Measurements from ENCODE around the gene JAM3. TPM values are rescaled to one million over a fixed set of nuclear protein-coding genes. Genes with fewer than 3 reads are reported as not detected.

The JAM3 gene
- total RNA-seq, 1 donor: 57.5 TPM

DNA sequence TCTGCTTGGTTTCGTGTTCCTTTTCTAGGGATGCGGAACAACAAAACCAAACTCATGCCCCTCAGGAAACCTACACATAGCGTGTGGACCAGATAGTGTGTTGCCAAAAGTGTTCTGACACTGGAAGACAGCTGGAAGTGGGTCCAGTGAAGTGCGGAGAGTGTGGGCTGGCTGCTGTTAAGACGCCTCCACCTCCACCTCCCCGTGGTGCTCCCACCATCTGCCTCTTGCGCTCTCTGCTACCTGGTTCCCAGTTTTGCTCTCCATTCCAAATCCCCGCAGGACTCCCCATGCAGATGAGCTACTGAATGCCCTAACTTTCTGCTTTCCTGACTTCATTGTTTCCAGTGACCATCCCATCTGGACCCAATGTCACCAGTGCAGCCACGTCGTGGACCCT is 103.1 kb downstream of the JAM3 start:
- TF ChIP-seq, protein P1, sequence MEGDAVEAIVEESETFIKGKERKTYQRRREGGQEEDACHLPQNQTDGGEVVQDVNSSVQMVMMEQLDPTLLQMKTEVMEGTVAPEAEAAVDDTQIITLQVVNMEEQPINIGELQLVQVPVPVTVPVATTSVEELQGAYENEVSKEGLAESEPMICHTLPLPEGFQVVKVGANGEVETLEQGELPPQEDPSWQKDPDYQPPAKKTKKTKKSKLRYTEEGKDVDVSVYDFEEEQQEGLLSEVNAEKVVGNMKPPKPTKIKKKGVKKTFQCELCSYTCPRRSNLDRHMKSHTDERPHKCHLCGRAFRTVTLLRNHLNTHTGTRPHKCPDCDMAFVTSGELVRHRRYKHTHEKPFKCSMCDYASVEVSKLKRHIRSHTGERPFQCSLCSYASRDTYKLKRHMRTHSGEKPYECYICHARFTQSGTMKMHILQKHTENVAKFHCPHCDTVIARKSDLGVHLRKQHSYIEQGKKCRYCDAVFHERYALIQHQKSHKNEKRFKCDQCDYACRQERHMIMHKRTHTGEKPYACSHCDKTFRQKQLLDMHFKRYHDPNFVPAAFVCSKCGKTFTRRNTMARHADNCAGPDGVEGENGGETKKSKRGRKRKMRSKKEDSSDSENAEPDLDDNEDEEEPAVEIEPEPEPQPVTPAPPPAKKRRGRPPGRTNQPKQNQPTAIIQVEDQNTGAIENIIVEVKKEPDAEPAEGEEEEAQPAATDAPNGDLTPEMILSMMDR (IDR thresholded peaks at IDR 0.05; ENCODE audit: extremely low read depth, low read depth, low read length): no peak
- DNase-seq (ENCODE audit: insufficient read length, low spot score, missing footprints): no peak
- Histone ChIP-seq H3K27ac (ENCODE audit: low read depth, low read length) (no peak overlapping the region), H3K36me3 (ENCODE audit: insufficient read depth, low read length) (peaks cover 26% of the 10 kb centered on the region), H3K9me3 (ENCODE audit: low read depth, low read length) (no peaks in the 10 kb centered on the region), H2AFZ (ENCODE audit: low read length) (no peak overlapping the region), H3K4me2 (ENCODE audit: insufficient read depth, low read length) (no peak overlapping the region), H3K4me3 (ENCODE audit: insufficient read depth, low read length) (no peak overlapping the region), H3K79me2 (ENCODE audit: insufficient read depth, low read length) (no peaks in the 10 kb centered on the region), H4K20me1 (ENCODE audit: insufficient read depth, low read length) (no peaks in the 10 kb centered on the region), H3K27me3 (ENCODE audit: insufficient read depth, low read length) (no peaks in the 10 kb centered on the region), H3K4me1 (ENCODE audit: insufficient read depth, low read length) (no peaks in the 10 kb centered on the region)

DNA sequence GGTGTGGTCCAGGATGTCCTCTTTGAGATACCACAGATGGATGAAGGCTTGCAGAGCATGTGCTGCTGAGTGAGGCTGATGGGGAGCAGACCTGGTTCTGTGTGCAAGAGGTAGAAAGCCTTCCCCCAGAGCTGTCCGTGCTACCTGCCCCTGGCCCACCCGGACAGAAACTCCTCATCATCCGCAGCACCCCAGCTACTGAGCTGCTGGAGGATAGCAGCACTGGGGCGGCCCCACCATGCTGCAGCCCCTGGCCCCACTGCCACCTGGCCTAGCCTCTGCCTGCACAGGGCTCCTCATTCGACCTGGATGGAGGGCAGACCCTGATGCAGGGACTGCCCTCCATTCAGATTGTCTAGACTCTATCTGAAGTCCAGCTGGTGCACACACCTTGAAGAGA is 104.4 kb downstream of the JAM3 start:
- Histone ChIP-seq H3K27me3 (ENCODE audit: insufficient read depth, low read length) (no peaks in the 10 kb centered on the region), H3K27ac (ENCODE audit: low read depth, low read length) (no peak overlapping the region), H3K36me3 (ENCODE audit: insufficient read depth, low read length) (peaks cover 33% of the 10 kb centered on the region), H3K9me3 (ENCODE audit: low read depth, low read length) (no peaks in the 10 kb centered on the region), H4K20me1 (ENCODE audit: insufficient read depth, low read length) (no peaks in the 10 kb centered on the region), H2AFZ (ENCODE audit: low read length) (no peak overlapping the region), H3K4me1 (ENCODE audit: insufficient read depth, low read length) (no peaks in the 10 kb centered on the region), H3K4me3 (ENCODE audit: insufficient read depth, low read length) (no peak overlapping the region), H3K4me2 (ENCODE audit: insufficient read depth, low read length) (no peak overlapping the region), H3K79me2 (ENCODE audit: insufficient read depth, low read length) (no peaks in the 10 kb centered on the region)
- TF ChIP-seq, protein P1 (IDR thresholded peaks at IDR 0.05; ENCODE audit: extremely low read depth, low read depth, low read length): no peak
- DNase-seq (ENCODE audit: insufficient read length, low spot score, missing footprints): no peak

- no peak for DNase-seq (ENCODE audit: insufficient read length, low spot score, missing footprints)
- peaks cover 2% of the 10 kb centered on the region for H3K4me1 ChIP-seq (ENCODE audit: insufficient read depth, low read length)
- H4K20me1 ChIP-seq (ENCODE audit: insufficient read depth, low read length): no peaks in the 10 kb centered on the region
- H3K9me3 ChIP-seq (ENCODE audit: low read depth, low read length): no peaks in the 10 kb centered on the region
- no peak overlapping the region for H3K4me2 ChIP-seq (ENCODE audit: insufficient read depth, low read length)
- H3K27me3 ChIP-seq (ENCODE audit: insufficient read depth, low read length): no peaks in the 10 kb centered on the region
- H2AFZ ChIP-seq (ENCODE audit: low read length): no peak overlapping the region
- TF ChIP-seq, protein P1 (IDR thresholded peaks at IDR 0.05; ENCODE audit: extremely low read depth, low read depth, low read length): no peak
- no peak overlapping the region for H3K4me3 ChIP-seq (ENCODE audit: insufficient read depth, low read length)
- H3K79me2 ChIP-seq (ENCODE audit: insufficient read depth, low read length): no peaks in the 10 kb centered on the region
- H3K36me3 ChIP-seq (ENCODE audit: insufficient read depth, low read length): peaks cover 48% of the 10 kb centered on the region
- H3K27ac ChIP-seq (ENCODE audit: low read depth, low read length): no peak overlapping the region
These were observed 107.4 kb downstream of the JAM3 start for GRCh38 chr11:134176284-134176683.

DNA sequence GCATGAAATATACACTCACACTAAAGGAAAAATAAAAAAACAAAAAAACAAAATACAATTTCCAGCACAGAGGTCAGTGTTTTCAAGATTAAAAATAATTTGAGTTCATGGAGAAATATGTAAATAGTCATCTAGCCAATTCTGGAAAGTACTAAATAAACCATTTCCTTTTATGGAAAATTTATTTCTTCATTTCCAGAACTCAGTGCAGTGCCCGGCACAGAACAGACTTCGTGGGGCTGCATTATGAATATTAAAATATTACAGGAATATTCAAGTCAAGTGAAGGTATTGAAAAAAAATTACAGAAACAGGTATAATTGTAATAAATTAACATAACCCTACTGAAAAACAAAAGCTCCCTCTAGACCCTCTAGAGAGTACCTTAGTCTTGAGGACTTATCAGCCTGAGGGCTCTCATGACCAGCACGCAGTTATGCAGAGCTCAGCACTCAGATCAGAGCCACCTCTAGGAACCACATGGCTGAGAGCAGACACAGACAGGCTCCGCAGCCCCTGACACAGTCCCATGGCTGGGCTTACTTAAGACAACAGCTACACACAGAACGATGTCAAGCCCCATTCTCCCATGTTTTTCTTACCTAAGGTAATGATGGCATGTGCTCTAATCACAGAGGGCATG is 109.3 kb downstream of the JAM3 start:
- TF ChIP-seq, protein P1 (IDR thresholded peaks at IDR 0.05; ENCODE audit: extremely low read depth, low read depth, low read length): no peak
- H3K36me3 ChIP-seq (ENCODE audit: insufficient read depth, low read length): peaks cover 56% of the 10 kb centered on the region
- peaks cover 11% of the 10 kb centered on the region for H3K4me1 ChIP-seq (ENCODE audit: insufficient read depth, low read length)
- H3K27ac ChIP-seq (ENCODE audit: low read depth, low read length): no peak overlapping the region
- H4K20me1 ChIP-seq (ENCODE audit: insufficient read depth, low read length): no peaks in the 10 kb centered on the region
- H3K4me3 ChIP-seq (ENCODE audit: insufficient read depth, low read length): no peak overlapping the region
- H2AFZ ChIP-seq (ENCODE audit: low read length): no peak overlapping the region
- DNase-seq (ENCODE audit: insufficient read length, low spot score, missing footprints): no peak
- H3K27me3 ChIP-seq (ENCODE audit: insufficient read depth, low read length): no peaks in the 10 kb centered on the region
- no peaks in the 10 kb centered on the region for H3K9me3 ChIP-seq (ENCODE audit: low read depth, low read length)
- no peak overlapping the region for H3K4me2 ChIP-seq (ENCODE audit: insufficient read depth, low read length)
- no peaks in the 10 kb centered on the region for H3K79me2 ChIP-seq (ENCODE audit: insufficient read depth, low read length)

All from osteoblast (primary cell).